HEK293 (cell line): ENCODE measurements around the gene ST3GAL2.

Experiments used
- YY2 ChIP-seq: fragments of 450-650 bp; formaldehyde crosslinking; IDR thresholded peaks from 2 replicates; pipeline ENCODE4 v1.5.1; 2016; ENCODE audit warnings: missing biosample characterization, missing genetic modification characterization
- ZEB2 ChIP-seq: fragments of 450-650 bp; formaldehyde crosslinking; IDR thresholded peaks from 2 replicates; pipeline ENCODE4 v1.5.1; 2016; ENCODE audit warnings: missing biosample characterization, missing genetic modification characterization
- ZNF138 ChIP-seq: fragments of 450-650 bp; formaldehyde crosslinking; IDR thresholded peaks from 2 replicates; pipeline ENCODE4 v1.5.1; 2016; ENCODE audit warnings: missing biosample characterization, missing genetic modification characterization, borderline replicate concordance
- ZNF140 ChIP-seq: fragments of 450-650 bp; formaldehyde crosslinking; IDR thresholded peaks from 2 replicates; pipeline ENCODE4 v1.5.1; 2016; ENCODE audit warnings: missing biosample characterization, missing genetic modification characterization
- ZNF274 ChIP-seq, 2 experiments: fragments of 200-500 bp in 1 of 2; fragments of 450-650 bp in 1 of 2; sonication (Bioruptor generic) in 1 of 2; formaldehyde crosslinking in 1 of 2; IDR thresholded peaks; 2 replicates each; pipeline versions ENCODE4 v1.5.1 to v1.6.1; 2014 to 2016; ENCODE audit warnings: borderline replicate concordance in 1 of 2, inconsistent platforms in 1 of 2, low read length in 1 of 2, missing biosample characterization in 1 of 2, missing genetic modification characterization in 1 of 2
- ZXDB ChIP-seq: fragments of 450-650 bp; formaldehyde crosslinking; IDR thresholded peaks from 2 replicates; pipeline ENCODE4 v1.5.1; 2016; ENCODE audit warnings: missing biosample characterization, missing genetic modification characterization
- TF ChIP-seq, protein P1 (sequence below): fragments of 450-650 bp; formaldehyde crosslinking; IDR thresholded peaks from 2 replicates; pipeline ENCODE4 v1.5.1; 2016; ENCODE audit warnings: missing biosample characterization, missing genetic modification characterization
- TF ChIP-seq, protein P2 (sequence below): fragments of 450-650 bp; formaldehyde crosslinking; IDR thresholded peaks from 2 replicates; pipeline ENCODE4 v1.5.1; 2016; ENCODE audit warnings: missing biosample characterization, missing genetic modification characterization

DNA sequence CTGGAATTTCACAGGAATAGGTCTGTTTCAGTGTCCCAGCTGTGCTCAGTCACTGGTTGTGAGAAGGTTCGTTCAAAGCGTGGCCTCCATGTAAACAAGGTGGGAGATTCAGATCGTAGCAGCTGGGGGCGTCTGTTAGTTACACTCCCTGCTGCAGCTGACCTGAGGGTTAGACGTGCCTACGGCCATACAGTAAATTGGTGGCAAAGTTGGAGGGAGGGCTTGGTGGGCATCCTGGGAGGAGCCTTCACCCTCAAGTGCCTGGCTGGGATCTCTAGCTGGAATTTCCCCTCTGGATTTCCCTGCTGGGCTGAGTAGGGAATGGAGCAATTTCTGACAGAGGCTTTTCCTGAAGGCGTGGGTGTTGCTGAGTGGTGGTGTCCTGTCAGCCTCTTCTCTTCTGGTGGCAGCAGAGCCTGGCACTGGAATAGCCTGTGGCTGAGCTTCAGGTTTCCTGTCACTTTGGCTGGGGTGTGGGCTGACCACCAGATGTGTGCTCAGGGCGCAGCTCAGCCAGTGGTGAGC, 21.9 kb upstream of the ST3GAL2 start:
- TF ChIP-seq, protein P1, sequence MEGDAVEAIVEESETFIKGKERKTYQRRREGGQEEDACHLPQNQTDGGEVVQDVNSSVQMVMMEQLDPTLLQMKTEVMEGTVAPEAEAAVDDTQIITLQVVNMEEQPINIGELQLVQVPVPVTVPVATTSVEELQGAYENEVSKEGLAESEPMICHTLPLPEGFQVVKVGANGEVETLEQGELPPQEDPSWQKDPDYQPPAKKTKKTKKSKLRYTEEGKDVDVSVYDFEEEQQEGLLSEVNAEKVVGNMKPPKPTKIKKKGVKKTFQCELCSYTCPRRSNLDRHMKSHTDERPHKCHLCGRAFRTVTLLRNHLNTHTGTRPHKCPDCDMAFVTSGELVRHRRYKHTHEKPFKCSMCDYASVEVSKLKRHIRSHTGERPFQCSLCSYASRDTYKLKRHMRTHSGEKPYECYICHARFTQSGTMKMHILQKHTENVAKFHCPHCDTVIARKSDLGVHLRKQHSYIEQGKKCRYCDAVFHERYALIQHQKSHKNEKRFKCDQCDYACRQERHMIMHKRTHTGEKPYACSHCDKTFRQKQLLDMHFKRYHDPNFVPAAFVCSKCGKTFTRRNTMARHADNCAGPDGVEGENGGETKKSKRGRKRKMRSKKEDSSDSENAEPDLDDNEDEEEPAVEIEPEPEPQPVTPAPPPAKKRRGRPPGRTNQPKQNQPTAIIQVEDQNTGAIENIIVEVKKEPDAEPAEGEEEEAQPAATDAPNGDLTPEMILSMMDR (tag by site-specific recombination): no peak
- TF ChIP-seq ZXDB (tag by site-specific recombination): no peak
- TF ChIP-seq ZEB2 (tag by site-specific recombination): no peak
- TF ChIP-seq ZNF274 (IDR thresholded peaks at IDR 0.05; ENCODE audit: low read length): no peak
- no peak for TF ChIP-seq ZNF274 (tag by site-specific recombination; IDR thresholded peaks at IDR 0.05; ENCODE audit: borderline replicate concordance)
- TF ChIP-seq ZNF140: no peak
- TF ChIP-seq ZNF138 (tag by site-specific recombination): no peak
- TF ChIP-seq, protein P2, sequence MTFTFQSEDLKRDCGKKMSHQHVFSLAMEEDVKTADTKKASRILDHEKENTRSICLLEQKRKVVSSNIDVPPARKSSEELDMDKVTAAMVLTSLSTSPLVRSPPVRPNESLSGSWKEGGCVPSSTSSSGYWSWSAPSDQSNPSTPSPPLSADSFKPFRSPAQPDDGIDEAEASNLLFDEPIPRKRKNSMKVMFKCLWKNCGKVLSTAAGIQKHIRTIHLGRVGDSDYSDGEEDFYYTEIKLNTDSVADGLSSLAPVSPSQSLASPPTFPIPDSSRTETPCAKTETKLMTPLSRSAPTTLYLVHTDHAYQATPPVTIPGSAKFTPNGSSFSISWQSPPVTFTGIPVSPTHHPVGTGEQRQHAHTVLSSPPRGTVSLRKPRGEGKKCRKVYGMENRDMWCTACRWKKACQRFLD: no peak
- no peak for TF ChIP-seq YY2 (tag by site-specific recombination)
